ENCODE results near the gene PRKCH. TPM values are rescaled to one million over a fixed set of nuclear protein-coding genes. Genes with fewer than 3 reads are reported as not detected.

PRKCH gene
- total and polyA plus RNA-seq, 2 of the 13 experiments (the other 11 are each of a cell fraction or from before 2014, with no cell fraction given) = 0.48 to 1.3 TPM

GRCh38 chr14:61284001-61284400 is 37.4 kb upstream of the PRKCH start:
- Histone ChIP-seq H3K9ac (ENCODE audit: insufficient read depth, low read depth, low read length) (no peak overlapping the region), H3K79me2 (ENCODE audit: insufficient read depth, low read length) (no peaks in the 10 kb centered on the region), H3K4me2 (ENCODE audit: low read depth, low read length) (peak overlapping the region; percentile 25; the same call in 1 of the 2 replicates), H3K4me3 (replicated peaks in 1 of 3; ENCODE audit: insufficient read depth in 1 of 3, low read depth in 2 of 3, low read length in 3 of 3) (no peak overlapping the region; a peak in 1 of 6 replicates), H3K4me1 (ENCODE audit: insufficient read depth, low read length) (peaks cover 31% of the 10 kb centered on the region), H3K36me3 (replicated peaks in 1 of 2; ENCODE audit: control insufficient read depth in 1 of 2, insufficient read depth in 2 of 2, low read length in 2 of 2) (no peaks in the 10 kb centered on the region), H2AFZ (ENCODE audit: low read length) (no peak overlapping the region), H3K27me3 (ENCODE audit: control insufficient read depth in 1 of 2, insufficient read depth in 2 of 2, low read length in 2 of 2) (no peaks in the 10 kb centered on the region; a peak in 1 of 5 replicates), H4K20me1 (ENCODE audit: insufficient read depth, low read length) (no peaks in the 10 kb centered on the region), H3K27ac (ENCODE audit: extremely low read length, insufficient read depth, low read length) (no peak overlapping the region), H3K9me3 (ENCODE audit: low read length) (no peaks in the 10 kb centered on the region)
- in situ Hi-C loops (cut with HindIII; ENCODE audit: extremely low pct_ligation_motif_present, low pct_unique_long_range_greater_than_20kb) = loop anchor here (25.0 kb wide), 1 partner anchor 553 kb away; no protein-coding TSS in a partner anchor
- no peak for DNase-seq (ENCODE audit: low spot score)
- ATAC-seq = no peak
- ChIA-PET POLR2A (no interaction called here), CTCF (ENCODE audit: low intra/inter-chr PET ratio, low total read pairs) (interaction anchor here (3.2 kb wide), 1 partner anchor 14 kb away, joined by 26 read pairs; no protein-coding TSS in a partner anchor)
- 35% methylated on average over 3 of the region's 3 CpGs for WGBS (ENCODE audit: low lambda C conversion rate)
- TF ChIP-seq NFATC3 (CRISPR knock-in tag; IDR thresholded peaks at IDR 0.05) = no peak
- no peak for FAIRE-seq
- intact Hi-C loops (cut with micrococcal nuclease; ENCODE audit: unreplicated experiment) = no loop called here
- no TSS peak for BruUV-seq (replicated peaks)

DNA sequence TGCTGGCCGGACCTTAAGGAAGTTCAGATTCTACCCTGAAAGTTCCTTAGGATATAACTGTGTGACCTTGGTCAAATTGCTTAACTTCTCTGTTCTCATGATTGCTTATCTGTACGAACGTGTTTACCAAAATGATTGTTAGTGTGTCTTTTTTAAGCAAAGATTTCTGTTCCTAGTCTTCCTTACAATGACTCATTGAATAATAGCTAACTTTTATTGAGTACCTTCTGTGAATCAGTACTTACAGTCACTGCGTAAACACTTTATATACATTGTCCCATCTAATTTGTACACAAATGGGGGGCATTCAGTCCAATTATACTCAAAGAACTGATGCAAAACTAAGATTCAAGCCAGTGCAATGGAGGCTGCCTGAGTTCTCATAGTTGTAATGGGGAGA is 36.0 kb upstream of the PRKCH start:
- ChIA-PET CTCF (ENCODE audit: low intra/inter-chr PET ratio, low total read pairs) (interaction anchor here (1.0 to 3.2 kb wide), 2 partner anchors 16 to 935 kb away, joined by 5 to 26 read pairs; no protein-coding TSS in a partner anchor), POLR2A (no interaction called here)
- TF ChIP-seq CBFB (CRISPR knock-in tag; IDR thresholded peaks at IDR 0.05) (no peak), ZFP37 (CRISPR knock-in tag; IDR thresholded peaks at IDR 0.05; ENCODE audit: borderline replicate concordance) (no peak), KLF12 (CRISPR knock-in tag; IDR thresholded peaks at IDR 0.05; ENCODE audit: borderline replicate concordance) (no peak), ZNF543 (CRISPR knock-in tag; IDR thresholded peaks at IDR 0.05) (no peak), ZNF549 (CRISPR knock-in tag; IDR thresholded peaks at IDR 0.05) (no peak), GPN1 (CRISPR knock-in tag; IDR thresholded peaks at IDR 0.05; ENCODE audit: borderline replicate concordance) (no peak), JDP2 (CRISPR knock-in tag; IDR thresholded peaks at IDR 0.05; ENCODE audit: borderline replicate concordance) (no peak), ZFAT (CRISPR knock-in tag; conservative IDR thresholded peaks at IDR 0.05) (no peak), PATZ1 (CRISPR knock-in tag; IDR thresholded peaks at IDR 0.05) (no peak), FOXA3 (CRISPR knock-in tag; IDR thresholded peaks at IDR 0.05) (no peak), YEATS4 (CRISPR knock-in tag; IDR thresholded peaks at IDR 0.05; ENCODE audit: borderline replicate concordance) (no peak)
- TF ChIP-seq, protein P1, sequence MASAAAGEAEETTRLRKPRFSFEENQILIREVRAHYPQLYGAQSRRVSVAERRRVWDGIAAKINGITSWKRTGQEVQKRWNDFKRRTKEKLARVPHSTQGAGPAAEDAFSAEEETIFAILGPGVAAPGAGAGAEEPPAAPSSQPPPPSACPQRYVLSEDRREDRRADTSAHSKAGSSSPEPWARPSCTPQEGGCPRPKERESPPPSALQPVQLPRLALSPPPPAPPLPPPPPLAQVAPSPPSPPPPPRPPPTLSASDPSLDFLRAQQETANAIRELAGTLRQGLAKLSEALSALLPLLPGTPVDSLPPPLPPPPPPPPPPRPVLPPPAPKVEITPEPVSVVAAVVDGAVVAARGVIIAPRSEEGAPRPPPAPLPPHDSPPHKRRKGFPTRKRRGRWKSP (CRISPR knock-in tag; IDR thresholded peaks at IDR 0.05) = no peak
- TF ChIP-seq, protein P2, sequence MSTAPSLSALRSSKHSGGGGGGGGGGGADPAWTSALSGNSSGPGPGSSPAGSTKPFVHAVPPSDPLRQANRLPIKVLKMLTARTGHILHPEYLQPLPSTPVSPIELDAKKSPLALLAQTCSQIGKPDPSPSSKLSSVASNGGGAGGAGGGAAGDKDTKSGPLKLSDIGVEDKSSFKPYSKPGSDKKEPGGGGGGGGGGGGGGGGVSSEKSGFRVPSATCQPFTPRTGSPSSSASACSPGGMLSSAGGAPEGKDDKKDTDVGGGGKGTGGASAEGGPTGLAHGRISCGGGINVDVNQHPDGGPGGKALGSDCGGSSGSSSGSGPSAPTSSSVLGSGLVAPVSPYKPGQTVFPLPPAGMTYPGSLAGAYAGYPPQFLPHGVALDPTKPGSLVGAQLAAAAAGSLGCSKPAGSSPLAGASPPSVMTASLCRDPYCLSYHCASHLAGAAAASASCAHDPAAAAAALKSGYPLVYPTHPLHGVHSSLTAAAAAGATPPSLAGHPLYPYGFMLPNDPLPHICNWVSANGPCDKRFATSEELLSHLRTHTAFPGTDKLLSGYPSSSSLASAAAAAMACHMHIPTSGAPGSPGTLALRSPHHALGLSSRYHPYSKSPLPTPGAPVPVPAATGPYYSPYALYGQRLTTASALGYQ (CRISPR knock-in tag; IDR thresholded peaks at IDR 0.05) = no peak

More for the DNA sequence above, 36.0 kb upstream of the PRKCH start:
- no peaks in the 10 kb centered on the region; a peak in 1 of 5 replicates for H3K27me3 ChIP-seq (ENCODE audit: control insufficient read depth in 1 of 2, insufficient read depth in 2 of 2, low read length in 2 of 2)
- ATAC-seq (no peak), DNase-seq (ENCODE audit: low spot score) (no peak), FAIRE-seq (no peak)
- WGBS (ENCODE audit: low lambda C conversion rate) = 33% methylated on average over 4 of the region's 4 CpGs
- in situ Hi-C loops (cut with HindIII; ENCODE audit: extremely low pct_ligation_motif_present, low pct_unique_long_range_greater_than_20kb) = loop anchor here (25.0 kb wide), 1 partner anchor 552 kb away; no protein-coding TSS in a partner anchor
- H3K27ac ChIP-seq (ENCODE audit: extremely low read length, insufficient read depth, low read length) = no peak overlapping the region
- H3K4me2 ChIP-seq (ENCODE audit: low read depth, low read length) = no peak overlapping the region
- BruUV-seq (replicated peaks) = no TSS peak
- H3K79me2 ChIP-seq (ENCODE audit: insufficient read depth, low read length) = no peaks in the 10 kb centered on the region
- no peak overlapping the region for H3K4me3 ChIP-seq (replicated peaks in 1 of 3; ENCODE audit: insufficient read depth in 1 of 3, low read depth in 2 of 3, low read length in 3 of 3)
- no peaks in the 10 kb centered on the region for H3K36me3 ChIP-seq (replicated peaks in 1 of 2; ENCODE audit: control insufficient read depth in 1 of 2, insufficient read depth in 2 of 2, low read length in 2 of 2)
- no peaks in the 10 kb centered on the region for H3K9me3 ChIP-seq (ENCODE audit: low read length)
- intact Hi-C loops (cut with micrococcal nuclease; ENCODE audit: unreplicated experiment) = loop anchor here (1.0 kb wide), 1 partner anchor 8 kb away; no protein-coding TSS in a partner anchor
- no peak overlapping the region for H2AFZ ChIP-seq (ENCODE audit: low read length)
- H3K4me1 ChIP-seq (ENCODE audit: insufficient read depth, low read length) = peaks cover 24% of the 10 kb centered on the region
- no peaks in the 10 kb centered on the region for H4K20me1 ChIP-seq (ENCODE audit: insufficient read depth, low read length)
- no peak overlapping the region for H3K9ac ChIP-seq (ENCODE audit: insufficient read depth, low read depth, low read length)
